ENCODE results near the gene TIMM22.

Gene TIMM22

GRCh38 chr17:1022278-1023024 is 25.5 kb downstream of the TIMM22 start:
- no peak for FAIRE-seq

- no peak for FAIRE-seq
Observed at GRCh38 chr17:1024076-1024475, 27.1 kb downstream of the TIMM22 start.

- no peak for FAIRE-seq
Observed at GRCh38 chr17:1025733-1026598, 29.0 kb downstream of the TIMM22 start.

- no peak for FAIRE-seq
Observed at GRCh38 chr17:1026599-1026975, 29.7 kb downstream of the TIMM22 start.

GRCh38 chr17:1027044-1027443 is 30.1 kb downstream of the TIMM22 start:
- no peak for FAIRE-seq

GRCh38 chr17:1029196-1029921 is 32.4 kb downstream of the TIMM22 start:
- FAIRE-seq, result peak; percentile 49

GRCh38 chr17:1029922-1030644 is 33.2 kb downstream of the TIMM22 start:
- FAIRE-seq, result no peak

GRCh38 chr17:1030684-1031532 is 34.0 kb downstream of the TIMM22 start:
- FAIRE-seq, result no peak

- no peak for FAIRE-seq
Observed at GRCh38 chr17:1031711-1032110, 34.8 kb downstream of the TIMM22 start.

GRCh38 chr17:1032391-1032790 is 35.5 kb downstream of the TIMM22 start:
- FAIRE-seq, result no peak

GRCh38 chr17:1033503-1033902 is 36.6 kb downstream of the TIMM22 start:
- no peak for FAIRE-seq

- no peak for FAIRE-seq
Observed at GRCh38 chr17:1034652-1035210, 37.8 kb downstream of the TIMM22 start.

- FAIRE-seq, result no peak
Observed at GRCh38 chr17:1035546-1036170, 38.7 kb downstream of the TIMM22 start.

GRCh38 chr17:1036171-1036844 is 39.4 kb downstream of the TIMM22 start:
- FAIRE-seq, result no peak

- FAIRE-seq, result no peak
Observed at GRCh38 chr17:1036845-1037237, 39.9 kb downstream of the TIMM22 start.

GRCh38 chr17:1037238-1037879 is 40.4 kb downstream of the TIMM22 start:
- FAIRE-seq, result no peak

GRCh38 chr17:1038459-1039122 is 41.7 kb downstream of the TIMM22 start:
- FAIRE-seq, result no peak

- FAIRE-seq, result no peak
Observed at GRCh38 chr17:1039123-1039507, 42.2 kb downstream of the TIMM22 start.

- FAIRE-seq, result no peak
Observed at GRCh38 chr17:1039511-1040215, 42.7 kb downstream of the TIMM22 start.
